CD4-positive, alpha-beta T cell (primary cell): ENCODE results near the gene HTRA2. TPM values are rescaled to one million over a fixed set of nuclear protein-coding genes. Genes with fewer than 3 reads are reported as not detected.
"Not testable (repeated sequence)": the region's sequence is repeated elsewhere in the genome, so short reads cannot be mapped to it uniquely, and the experiment has no call there.

Experiments
- ATAC-seq: fragments of 200-7000 bp; cut with Tn5 transposase; one replicate; pipeline ENCODE4 v1.10.0; 2022; ENCODE audit warnings: mild to moderate bottlenecking; ENCODE audit not compliant: poor library complexity
- CTCF ChIA-PET: fragments of 350-600 bp; sonication (Branson Sonifier 250); formaldehyde crosslinking; loops from one replicate; lab custom pipeline; 2021; ENCODE audit warnings: antibody characterized with exemption, inconsistent platforms; lab: Charles Lee
- POLR2A ChIA-PET: fragments of 350-600 bp; sonication (Branson Sonifier 250); formaldehyde crosslinking; loops from one replicate; lab custom pipeline; 2021; ENCODE audit warnings: antibody characterized with exemption, inconsistent platforms; lab: Charles Lee
- DNase-seq, 14 experiments: peaks; one replicate each; pipeline ENCODE4 v3.0.0-alpha.2; 2013 to 2020; ENCODE audit warnings: mixed read lengths in 2 of 14
- H3K27ac ChIP-seq, 2 donors: one replicate each; pipeline versions ENCODE4 v1.5.1 to v1.7.0; 2013; ENCODE audit warnings: low read length in 2 of 2, low read depth in 1 of 2, mild to moderate bottlenecking in 1 of 2
- H3K27me3 ChIP-seq, 2 experiments: 1 replicate in 1 of 2; 2 replicates in 1 of 2; pipeline versions ENCODE4 v1.6.1 to v1.7.0; 2013; ENCODE audit warnings: low read length in 2 of 2, control low read depth in 1 of 2, mild to moderate bottlenecking in 1 of 2, moderate library complexity in 1 of 2; ENCODE audit not compliant: insufficient read depth in 2 of 2, control insufficient read depth in 1 of 2
- H3K36me3 ChIP-seq: one replicate; pipeline ENCODE4 v1.6.1; 2013; ENCODE audit warnings: low read length, control low read depth; ENCODE audit not compliant: insufficient read depth
- H3K4me1 ChIP-seq: one replicate; pipeline ENCODE4 v1.6.1; 2013; ENCODE audit warnings: low read length, control low read depth; ENCODE audit not compliant: insufficient read depth
- H3K4me3 ChIP-seq: one replicate; pipeline ENCODE4 v1.5.1; 2013; ENCODE audit warnings: mild to moderate bottlenecking, low read length, moderate library complexity
- H3K9me3 ChIP-seq, 2 experiments: 1 replicate in 1 of 2; 2 replicates in 1 of 2; pipeline versions ENCODE4 v1.6.1 to v1.7.0; 2013; ENCODE audit warnings: low read length in 2 of 2, mild to moderate bottlenecking in 2 of 2, control low read depth in 1 of 2, moderate library complexity in 1 of 2; ENCODE audit not compliant: control insufficient read depth in 1 of 2, insufficient read depth in 1 of 2
- H3K27ac Mint-ChIP-seq: one replicate; pipeline ENCODE4 v1.8.0; 2020; ENCODE audit warnings: mixed read lengths
- H3K27me3 Mint-ChIP-seq: one replicate; pipeline ENCODE4 v1.8.0; 2021; ENCODE audit warnings: mixed read lengths
- H3K36me3 Mint-ChIP-seq: one replicate; pipeline ENCODE4 v1.8.0; 2021; ENCODE audit warnings: low read depth, mixed read lengths
- H3K4me1 Mint-ChIP-seq: one replicate; pipeline ENCODE4 v1.8.0; 2021; ENCODE audit warnings: low read depth, mixed read lengths
- H3K4me3 Mint-ChIP-seq: one replicate; pipeline ENCODE4 v1.8.0; 2020; ENCODE audit warnings: mild to moderate bottlenecking, mixed read lengths
- H3K9me3 Mint-ChIP-seq: one replicate; pipeline ENCODE4 v1.8.0; 2020; ENCODE audit warnings: mixed read lengths
- CTCF ChIP-seq: fragments of 200-600 bp; IDR thresholded peaks from one replicate; pipeline ENCODE4 v1.8.0; 2022; ENCODE audit warnings: antibody characterized with exemption, mild to moderate bottlenecking
- intact Hi-C, 2 experiments: fragments of 100-400 bp; cut with DNase I in 1 of 2; cut with micrococcal nuclease in 1 of 2; formaldehyde crosslinking; loops; one replicate each; pipeline versions ENCODE4 v1.15.1 to v1.9.0; 2023 to 2025; cut with DNase I, micrococcal nuclease
- total RNA-seq, 174 experiments: library from RNA in 2 of 174; stranded (reverse) in 2 of 174; gene quantifications; one replicate each; pipeline ENCODE4 v1.2.3 and lab custom pipeline; 2021 to 2026

The HTRA2 gene
- total RNA-seq, 2 experiments from 2014 or later, result 15.3 to 16.0 TPM

- ChIA-PET CTCF (interaction anchor here (0.6 to 4.6 kb wide), 16 partner anchors 8 to 745 kb away, joined by 3 to 61 read pairs (median 8); partner anchors contain the start of genes AUP1, C2orf81, HTRA2 and INO80B), POLR2A (interaction anchor here (0.7 to 6.9 kb wide), 21 partner anchors 10 to 654 kb away, joined by 3 to 169 read pairs (median 8); partner anchors contain the start of genes AUP1, C2orf81, DQX1 and HTRA2)
- Mint-ChIP-seq H3K27ac (peak overlapping the region; percentile 97), H3K9me3 (no peaks in the 10 kb centered on the region), H3K4me3 (peak overlapping the region; percentile 99), H3K36me3 (peaks cover 57% of the 10 kb centered on the region), H3K4me1 (peaks cover 26% of the 10 kb centered on the region), H3K27me3 (no peaks in the 10 kb centered on the region)
- H3K27ac ChIP-seq, result peak overlapping the region; percentile 93 to 94
- peak; percentile 32 for ATAC-seq
- TF ChIP-seq CTCF, result no peak
- no peaks in the 10 kb centered on the region for H3K9me3 ChIP-seq
- peak in 10 of 14 experiments; percentile 35 to 79 (median 46) for DNase-seq
- H3K4me3 ChIP-seq, result peak overlapping the region; percentile 77
- peaks cover 30% of the 10 kb centered on the region for H3K36me3 ChIP-seq
- intact Hi-C loops, result loop anchor here (1.0 to 5.0 kb wide), 6 partner anchors 10 to 395 kb away; partner anchors contain the start of genes INO80B (in 2 of the 2), AUP1 (in 1 of the 2), HTRA2 (in 1 of the 2) and MRPL53 (in 1 of the 2)
- peaks cover 31% of the 10 kb centered on the region for H3K4me1 ChIP-seq
- H3K27me3 ChIP-seq, result no peaks in the 10 kb centered on the region
These were observed 47.6 kb upstream of the HTRA2 start for GRCh38 chr2:74481961-74482800.

- ChIA-PET CTCF (interaction anchor here (0.6 to 4.6 kb wide), 21 partner anchors 8 to 1249 kb away, joined by 3 to 61 read pairs (median 5); partner anchors contain the start of genes AUP1, C2orf81, CCT7 and HTRA2), POLR2A (interaction anchor here (0.7 to 6.9 kb wide), 20 partner anchors 11 to 654 kb away, joined by 3 to 169 read pairs (median 8); partner anchors contain the start of genes AUP1, C2orf81, DQX1 and HTRA2)
- H3K27ac ChIP-seq, result peak within 1 kb of the TSS; percentile 93 to 94
- H3K4me1 ChIP-seq, result peaks cover 31% of the 10 kb centered on the region
- peak within 1 kb of the TSS; percentile 99 for H3K4me3 Mint-ChIP-seq
- H3K27me3 Mint-ChIP-seq, result no peaks in the 10 kb centered on the region
- ATAC-seq (peak; percentile 94), DNase-seq (peak; percentile 87 to 96 (median 91))
- peaks cover 26% of the 10 kb centered on the region for H3K4me1 Mint-ChIP-seq
- H3K9me3 Mint-ChIP-seq, result no peaks in the 10 kb centered on the region
- H3K27ac Mint-ChIP-seq, result peak within 1 kb of the TSS; percentile 97
- H3K36me3 ChIP-seq, result peaks cover 24% of the 10 kb centered on the region
- peaks cover 54% of the 10 kb centered on the region for H3K36me3 Mint-ChIP-seq
- TF ChIP-seq CTCF, result peak; percentile 85
- no peaks in the 10 kb centered on the region for H3K9me3 ChIP-seq
- intact Hi-C loops, result loop anchor here (1.0 to 5.0 kb wide), 9 partner anchors 11 to 394 kb away; partner anchors contain the start of genes INO80B (in 2 of the 2), MRPL53 (in 2 of the 2), AUP1 (in 1 of the 2) and C2orf81 (in 1 of the 2)
- H3K27me3 ChIP-seq, result no peaks in the 10 kb centered on the region
- peak within 1 kb of the TSS; percentile 77 for H3K4me3 ChIP-seq
These were observed 46.7 kb upstream of the HTRA2 start, which contains the start of the genes CCDC142 and TTC31 for GRCh38 chr2:74482801-74483674. Gene CCDC142 (minus strand): TSS chr2:74482998. CDS start chr2:74482837, 161 bp downstream. Gene TTC31 (plus strand): TSS chr2:74483081. CDS start chr2:74483096, 15 bp downstream.

GRCh38 chr2:74483675-74484164 lies 46.0 kb upstream of the HTRA2 start:
- H3K4me1 Mint-ChIP-seq, result peaks cover 26% of the 10 kb centered on the region
- H3K4me3 Mint-ChIP-seq, result peak overlapping the region; percentile 99

More at GRCh38 chr2:74483675-74484164, 46.0 kb upstream of the HTRA2 start:
- Histone ChIP-seq H3K27ac (peak overlapping the region in 1 of 2 donors; percentile 94), H3K4me1 (peaks cover 31% of the 10 kb centered on the region), H3K4me3 (peak overlapping the region; percentile 77), H3K36me3 (peaks cover 28% of the 10 kb centered on the region)
- not testable (repeated sequence) for DNase-seq, H3K9me3 ChIP-seq, H3K27me3 Mint-ChIP-seq, H3K27me3 ChIP-seq, H3K9me3 Mint-ChIP-seq, ATAC-seq
- POLR2A ChIA-PET, result interaction anchor here (0.8 to 6.9 kb wide), 13 partner anchors 11 to 106 kb away, joined by 5 to 169 read pairs (median 16); partner anchors contain the start of genes AUP1, C2orf81, DQX1 and HTRA2
- H3K27ac Mint-ChIP-seq, result peak overlapping the region; percentile 97
- intact Hi-C loops, result loop anchor here (1.0 to 5.0 kb wide), 8 partner anchors 11 to 394 kb away; partner anchors contain the start of genes AUP1 (in 1 of the 2), C2orf81 (in 1 of the 2), HTRA2 (in 1 of the 2) and INO80B (in 1 of the 2)
- peaks cover 56% of the 10 kb centered on the region for H3K36me3 Mint-ChIP-seq
- CTCF ChIA-PET, result interaction anchor here (0.6 to 4.6 kb wide), 20 partner anchors 9 to 1250 kb away, joined by 3 to 61 read pairs (median 6); partner anchors contain the start of genes AUP1, C2orf81, CCT7 and HTRA2
